Right ventricle myocardium superior (tissue), 1 donor: ENCODE data around the gene RPS6KA3. TPM values are rescaled to one million over a fixed set of nuclear protein-coding genes. Genes with fewer than 3 reads are reported as not detected.
"Not testable (repeated sequence)": the region's sequence is repeated elsewhere in the genome, so short reads cannot be mapped to it uniquely, and the experiment has no call there.

ENCODE experiments used
- ATAC-seq: fragments of 200-7000 bp; cut with Tn5 transposase; one replicate; pipeline ENCODE4 v1.9.1; 2020; ENCODE audit warnings: mild to moderate bottlenecking; ENCODE audit not compliant: poor library complexity
- DNase-seq: peaks from one replicate; pipeline ENCODE4 v3.0.0-alpha.2; 2020
- intact Hi-C: fragments of 100-400 bp; cut with DNase I; formaldehyde crosslinking; loops from one replicate; pipeline ENCODE4 v1.11.2; 2022
- total RNA-seq: library from RNA; stranded (reverse); fragmentation: NEBNext Ultra II Directional; extraction: Animal tissue kit (Norgen Biotek cat#: 25700); gene quantifications from one replicate; pipeline ENCODE4 v1.2.1, GENCODE V29; 2021
- donor health status: DM: no; HTN: yes; CAD: no; lungs with severe emphysema.

Gene RPS6KA3
- total RNA-seq, 1 donor from 2014 or later = 33.5 TPM

- intact Hi-C loops = loop anchor here (5.0 kb wide), 1 partner anchor 46 kb away; no protein-coding TSS in a partner anchor
- ATAC-seq (peak; percentile 59), DNase-seq (peak; percentile 73)
Measured at GRCh38 chrX:20267931-20268701, 1.4 kb upstream of the RPS6KA3 start.

GRCh38 chrX:20267607-20267930, 860 bp upstream of the RPS6KA3 start:
- DNase-seq (no peak), ATAC-seq (no peak)
- intact Hi-C loops = loop anchor here (5.0 kb wide), 1 partner anchor 45 kb away; no protein-coding TSS in a partner anchor

GRCh38 chrX:20265726-20266681, 705 bp downstream of the RPS6KA3 start:
- intact Hi-C loops = loop anchor here (5.0 kb wide), 1 partner anchor 44 kb away; no protein-coding TSS in a partner anchor
- peak; percentile 51 for DNase-seq
- ATAC-seq = peak; percentile 5

- ATAC-seq (peak; percentile 42), DNase-seq (peak; percentile 70)
- intact Hi-C loops = loop anchor here (5.0 kb wide), 1 partner anchor 43 kb away; no protein-coding TSS in a partner anchor
Measured at GRCh38 chrX:20265221-20265725, 1.4 kb downstream of the RPS6KA3 start.

GRCh38 chrX:20263474-20263873, 3.2 kb downstream of the RPS6KA3 start:
- intact Hi-C loops = no loop called here

GRCh38 chrX:20260885-20261284, 5.8 kb downstream of the RPS6KA3 start:
- DNase-seq = no peak
- ATAC-seq = no peak
- intact Hi-C loops = no loop called here

More at GRCh38 chrX:20263474-20263873, 3.2 kb downstream of the RPS6KA3 start:
- ATAC-seq (no peak), DNase-seq (no peak)

GRCh38 chrX:20254712-20255299, 11.9 kb downstream of the RPS6KA3 start:
- peak; percentile 46 for ATAC-seq
- DNase-seq = no peak
- intact Hi-C loops = loop anchor here (5.0 kb wide), 1 partner anchor 187 kb away; no protein-coding TSS in a partner anchor

- intact Hi-C loops = loop anchor here (5.0 kb wide), 1 partner anchor 189 kb away; no protein-coding TSS in a partner anchor
- DNase-seq (no peak), ATAC-seq (no peak)
Measured at GRCh38 chrX:20253232-20253543, 13.5 kb downstream of the RPS6KA3 start.

- intact Hi-C loops = loop anchor here (5.0 kb wide), 1 partner anchor 190 kb away; no protein-coding TSS in a partner anchor
- DNase-seq (peak; percentile 66), ATAC-seq (peak; percentile 39)
Measured at GRCh38 chrX:20252381-20253231, 14.1 kb downstream of the RPS6KA3 start.

GRCh38 chrX:20251691-20252090, 15.0 kb downstream of the RPS6KA3 start:
- intact Hi-C loops = loop anchor here (5.0 kb wide), 1 partner anchor 191 kb away; no protein-coding TSS in a partner anchor
- ATAC-seq = no peak
- no peak for DNase-seq

- not testable (repeated sequence) for DNase-seq, ATAC-seq
- intact Hi-C loops = loop anchor here (5.0 kb wide), 1 partner anchor 192 kb away; no protein-coding TSS in a partner anchor
Measured at GRCh38 chrX:20250146-20250545, 16.6 kb downstream of the RPS6KA3 start.

GRCh38 chrX:20248592-20249192, 18.0 kb downstream of the RPS6KA3 start:
- no peak for ATAC-seq
- intact Hi-C loops = no loop called here

GRCh38 chrX:20244931-20245330, 21.8 kb downstream of the RPS6KA3 start:
- peak; percentile 53 for DNase-seq
- no peak for ATAC-seq
- intact Hi-C loops = no loop called here

More at GRCh38 chrX:20248592-20249192, 18.0 kb downstream of the RPS6KA3 start:
- DNase-seq = no peak

- ATAC-seq (no peak), DNase-seq (no peak)
- intact Hi-C loops = no loop called here
Measured at GRCh38 chrX:20240201-20240600, 26.5 kb downstream of the RPS6KA3 start.

- DNase-seq = no peak
- no peak for ATAC-seq
- intact Hi-C loops = no loop called here
Measured at GRCh38 chrX:20237864-20238263, 28.8 kb downstream of the RPS6KA3 start.

- DNase-seq (no peak), ATAC-seq (no peak)
- intact Hi-C loops = no loop called here
Measured at GRCh38 chrX:20235755-20236154, 31.0 kb downstream of the RPS6KA3 start.

- no peak for DNase-seq
- intact Hi-C loops = no loop called here
- ATAC-seq = no peak
Measured at GRCh38 chrX:20233336-20233735, 33.4 kb downstream of the RPS6KA3 start.
